ENCODE data around the gene USP54.

Gene USP54

GRCh38 chr10:73625004-73625883 lies 34.1 kb upstream of the USP54 start (continued):
- TF ChIP-seq ZNF600 (tag by site-specific recombination; IDR thresholded peaks at IDR 0.05): peak; percentile 52
- no peak for TF ChIP-seq OSR2 (tag by site-specific recombination; IDR thresholded peaks at IDR 0.05)
- peak; percentile 29; the same call in 1 of the 2 replicates for TF ChIP-seq ZNF843 (tag by site-specific recombination; IDR thresholded peaks at IDR 0.05)
- TF ChIP-seq ZNF398 (tag by site-specific recombination; IDR thresholded peaks at IDR 0.05): peak; percentile 80
- TF ChIP-seq, protein P1, sequence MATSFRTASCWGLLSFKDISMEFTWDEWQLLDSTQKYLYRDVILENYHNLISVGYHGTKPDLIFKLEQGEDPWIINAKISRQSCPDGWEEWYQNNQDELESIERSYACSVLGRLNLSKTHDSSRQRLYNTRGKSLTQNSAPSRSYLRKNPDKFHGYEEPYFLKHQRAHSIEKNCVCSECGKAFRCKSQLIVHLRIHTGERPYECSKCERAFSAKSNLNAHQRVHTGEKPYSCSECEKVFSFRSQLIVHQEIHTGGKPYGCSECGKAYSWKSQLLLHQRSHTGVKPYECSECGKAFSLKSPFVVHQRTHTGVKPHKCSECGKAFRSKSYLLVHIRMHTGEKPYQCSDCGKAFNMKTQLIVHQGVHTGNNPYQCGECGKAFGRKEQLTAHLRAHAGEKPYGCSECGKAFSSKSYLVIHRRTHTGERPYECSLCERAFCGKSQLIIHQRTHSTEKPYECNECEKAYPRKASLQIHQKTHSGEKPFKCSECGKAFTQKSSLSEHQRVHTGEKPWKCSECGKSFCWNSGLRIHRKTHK (tag by site-specific recombination; IDR thresholded peaks at IDR 0.05): no peak
- TF ChIP-seq ZNF354C (tag by site-specific recombination; IDR thresholded peaks at IDR 0.05; ENCODE audit: borderline replicate concordance, low read depth): no peak
- TF ChIP-seq ZNF335 (tag by site-specific recombination; conservative IDR thresholded peaks at IDR 0.05): peak; percentile 98
- no peak for TF ChIP-seq ZNF571 (tag by site-specific recombination; IDR thresholded peaks at IDR 0.05)
- TF ChIP-seq ZNF324 (tag by site-specific recombination; IDR thresholded peaks at IDR 0.05): 0 out of 2 replicates have a peak, but pooled peaks have one; percentile 45
- TF ChIP-seq SP7 (tag by site-specific recombination; IDR thresholded peaks at IDR 0.05): peak; percentile 24
- TF ChIP-seq ZNF302 (tag by site-specific recombination; IDR thresholded peaks at IDR 0.05; ENCODE audit: low read depth): no peak
- TF ChIP-seq, protein P2, sequence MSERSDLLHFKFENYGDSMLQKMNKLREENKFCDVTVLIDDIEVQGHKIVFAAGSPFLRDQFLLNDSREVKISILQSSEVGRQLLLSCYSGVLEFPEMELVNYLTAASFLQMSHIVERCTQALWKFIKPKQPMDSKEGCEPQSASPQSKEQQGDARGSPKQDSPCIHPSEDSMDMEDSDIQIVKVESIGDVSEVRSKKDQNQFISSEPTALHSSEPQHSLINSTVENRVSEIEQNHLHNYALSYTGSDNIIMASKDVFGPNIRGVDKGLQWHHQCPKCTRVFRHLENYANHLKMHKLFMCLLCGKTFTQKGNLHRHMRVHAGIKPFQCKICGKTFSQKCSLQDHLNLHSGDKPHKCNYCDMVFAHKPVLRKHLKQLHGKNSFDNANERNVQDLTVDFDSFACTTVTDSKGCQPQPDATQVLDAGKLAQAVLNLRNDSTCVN (tag by site-specific recombination; optimal IDR thresholded peaks at IDR 0.05): peak; percentile 61
- TF ChIP-seq, protein P3, sequence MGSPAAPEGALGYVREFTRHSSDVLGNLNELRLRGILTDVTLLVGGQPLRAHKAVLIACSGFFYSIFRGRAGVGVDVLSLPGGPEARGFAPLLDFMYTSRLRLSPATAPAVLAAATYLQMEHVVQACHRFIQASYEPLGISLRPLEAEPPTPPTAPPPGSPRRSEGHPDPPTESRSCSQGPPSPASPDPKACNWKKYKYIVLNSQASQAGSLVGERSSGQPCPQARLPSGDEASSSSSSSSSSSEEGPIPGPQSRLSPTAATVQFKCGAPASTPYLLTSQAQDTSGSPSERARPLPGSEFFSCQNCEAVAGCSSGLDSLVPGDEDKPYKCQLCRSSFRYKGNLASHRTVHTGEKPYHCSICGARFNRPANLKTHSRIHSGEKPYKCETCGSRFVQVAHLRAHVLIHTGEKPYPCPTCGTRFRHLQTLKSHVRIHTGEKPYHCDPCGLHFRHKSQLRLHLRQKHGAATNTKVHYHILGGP (tag by site-specific recombination; IDR thresholded peaks at IDR 0.05): no peak
- peak; percentile 91 for TF ChIP-seq PATZ1 (tag by site-specific recombination; IDR thresholded peaks at IDR 0.05)
- peak; percentile 62 for TF ChIP-seq ZNF2 (tag by site-specific recombination; IDR thresholded peaks at IDR 0.05)
- TF ChIP-seq ZNF341 (tag by site-specific recombination; IDR thresholded peaks at IDR 0.05; ENCODE audit: low read depth): peak; percentile 92
- TF ChIP-seq ZNF366 (tag by site-specific recombination; conservative IDR thresholded peaks at IDR 0.05): peak; percentile 86
- peak; percentile 65; the same call in 1 of the 2 replicates for TF ChIP-seq ZNF660 (tag by site-specific recombination; IDR thresholded peaks at IDR 0.05)
- peak; percentile 79 for TF ChIP-seq SP3 (tag by site-specific recombination; IDR thresholded peaks at IDR 0.05)
- TF ChIP-seq ZEB2 (tag by site-specific recombination; IDR thresholded peaks at IDR 0.05): peak; percentile 32; the same call in 1 of the 2 replicates
- 0 out of 2 replicates have a peak, but pooled peaks have one; percentile 8 for TF ChIP-seq ZFHX2 (tag by site-specific recombination; conservative IDR thresholded peaks at IDR 0.05)
- TF ChIP-seq ZNF473 (tag by site-specific recombination; IDR thresholded peaks at IDR 0.05): no peak
- peak; percentile 81; the same call in 1 of the 2 replicates for TF ChIP-seq ZNF391 (tag by site-specific recombination; IDR thresholded peaks at IDR 0.05; ENCODE audit: borderline replicate concordance, low read depth)
- TF ChIP-seq ZNF146 (tag by site-specific recombination; IDR thresholded peaks at IDR 0.05): peak; percentile 40; the same call in 1 of the 2 replicates
- TF ChIP-seq ZNF362 (tag by site-specific recombination; IDR thresholded peaks at IDR 0.05): peak; percentile 71
- no peak for TF ChIP-seq HOXD13 (CRISPR knock-in tag; IDR thresholded peaks at IDR 0.05; ENCODE audit: borderline replicate concordance)
- TF ChIP-seq ZBTB8A (tag by site-specific recombination; IDR thresholded peaks at IDR 0.05): peak; percentile 73; the same call in 1 of the 2 replicates
- 0 out of 2 replicates have a peak, but pooled peaks have one; percentile 54 for TF ChIP-seq WT1 (tag by site-specific recombination; IDR thresholded peaks at IDR 0.05)
- no peak for TF ChIP-seq ZNF37A (tag by site-specific recombination; IDR thresholded peaks at IDR 0.05)

Measured in HEK293 (cell line).